C4-2B (cell line): ENCODE results near the gene SDHAF3.

Experiments used
- ZFX ChIP-seq: fragments of 450-650 bp; IDR thresholded peaks from 2 replicates; pipeline ENCODE4 v1.6.1; 2017
- TF ChIP-seq, protein P1 (sequence below): fragments of 450-650 bp; conservative IDR thresholded peaks from 2 replicates; pipeline ENCODE4 v1.5.1; 2017; ENCODE audit warnings: mild to moderate bottlenecking

DNA sequence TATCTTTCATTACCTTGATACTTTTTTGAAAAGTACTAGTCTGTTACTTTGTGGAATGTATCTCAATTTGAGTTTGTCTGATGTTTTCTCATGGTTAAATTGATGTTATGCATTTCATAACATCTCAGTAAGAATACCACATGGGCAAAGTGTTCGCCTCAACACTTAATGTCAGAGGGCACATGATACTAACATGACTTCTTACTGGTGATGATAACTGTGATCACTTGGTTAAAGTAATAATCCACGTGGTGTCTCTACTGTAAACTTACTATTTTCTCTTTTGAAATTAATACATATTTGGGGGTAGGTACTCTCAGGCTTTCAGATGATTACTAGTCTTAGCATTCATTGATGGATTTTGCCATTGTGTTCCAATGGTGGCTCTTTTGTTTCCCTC lies 2.2 kb downstream of the SDHAF3 start:
- TF ChIP-seq, protein P1, sequence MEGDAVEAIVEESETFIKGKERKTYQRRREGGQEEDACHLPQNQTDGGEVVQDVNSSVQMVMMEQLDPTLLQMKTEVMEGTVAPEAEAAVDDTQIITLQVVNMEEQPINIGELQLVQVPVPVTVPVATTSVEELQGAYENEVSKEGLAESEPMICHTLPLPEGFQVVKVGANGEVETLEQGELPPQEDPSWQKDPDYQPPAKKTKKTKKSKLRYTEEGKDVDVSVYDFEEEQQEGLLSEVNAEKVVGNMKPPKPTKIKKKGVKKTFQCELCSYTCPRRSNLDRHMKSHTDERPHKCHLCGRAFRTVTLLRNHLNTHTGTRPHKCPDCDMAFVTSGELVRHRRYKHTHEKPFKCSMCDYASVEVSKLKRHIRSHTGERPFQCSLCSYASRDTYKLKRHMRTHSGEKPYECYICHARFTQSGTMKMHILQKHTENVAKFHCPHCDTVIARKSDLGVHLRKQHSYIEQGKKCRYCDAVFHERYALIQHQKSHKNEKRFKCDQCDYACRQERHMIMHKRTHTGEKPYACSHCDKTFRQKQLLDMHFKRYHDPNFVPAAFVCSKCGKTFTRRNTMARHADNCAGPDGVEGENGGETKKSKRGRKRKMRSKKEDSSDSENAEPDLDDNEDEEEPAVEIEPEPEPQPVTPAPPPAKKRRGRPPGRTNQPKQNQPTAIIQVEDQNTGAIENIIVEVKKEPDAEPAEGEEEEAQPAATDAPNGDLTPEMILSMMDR: no peak
- TF ChIP-seq ZFX: no peak
